HepG2 (cell line): Measurements from ENCODE around the gene CGNL1. TPM values are rescaled to one million over a fixed set of nuclear protein-coding genes. Genes with fewer than 3 reads are reported as not detected.

ENCODE experiments used
- EHMT2 ChIP-seq: fragments of 200-600 bp; sonication (generic); IDR thresholded peaks from 2 replicates; pipeline ENCODE4 v1.7.0; 2017; ENCODE audit warnings: antibody characterized with exemption, low read depth, low read length, borderline replicate concordance
- GPN1 ChIP-seq: sonication (generic); formaldehyde crosslinking; IDR thresholded peaks from 2 replicates; pipeline ENCODE4 v1.5.1; 2020; ENCODE audit warnings: missing genetic modification reagents, borderline replicate concordance
- HNF4G ChIP-seq, 2 experiments: sonication (generic) in 1 of 2; formaldehyde crosslinking in 1 of 2; IDR thresholded peaks; 2 replicates each; pipeline versions ENCODE4 v1.4.0 to v1.6.1; 2011 to 2020; ENCODE audit warnings: borderline replicate concordance in 2 of 2, low read depth in 2 of 2, mild to moderate bottlenecking in 2 of 2, low read length in 1 of 2, missing genetic modification reagents in 1 of 2, moderate library complexity in 1 of 2
- SIN3B ChIP-seq: fragments of 150-350 bp; IDR thresholded peaks from 2 replicates; pipeline ENCODE4 v1.6.1; 2014; ENCODE audit warnings: low read length
- SMAD1 ChIP-seq: sonication (generic); formaldehyde crosslinking; IDR thresholded peaks from 2 replicates; pipeline ENCODE4 v1.4.0; 2020; ENCODE audit warnings: missing genetic modification reagents, low read depth, mild to moderate bottlenecking, borderline replicate concordance
- ZNF30 ChIP-seq: sonication (generic); formaldehyde crosslinking; IDR thresholded peaks from 2 replicates; pipeline ENCODE4 v1.5.0; 2020; ENCODE audit warnings: mild to moderate bottlenecking, missing genetic modification reagents
- ZNF792 ChIP-seq: IDR thresholded peaks from 2 replicates; pipeline ENCODE4 v1.6.1; 2016
- polyA plus RNA-seq, 8 experiments: library from polyadenylated mRNA; depleted of rRNA in 3 of 8; stranded (reverse) in 7 of 8; unstranded in 1 of 8; fragments of >200 nt; fragmentation: Illumina TruSeq in 4 of 8; extraction: Trizol in 4 of 8; gene quantifications; 2 replicates each; pipeline versions ENCODE4 v1.2.1 to v1.2.3, GENCODE V29; 2011 to 2016; ENCODE audit warnings: low read depth in 4 of 8, missing spikeins in 1 of 8, mixed read lengths in 1 of 8; ENCODE audit not compliant: insufficient read depth in 1 of 8
- total RNA-seq, 5 experiments: library from RNA; depleted of rRNA; stranded (reverse); fragments of >200 nt; fragmentation: Illumina TruSeq; extraction: Trizol; gene quantifications; 2 replicates each; pipeline ENCODE4 v1.2.3, GENCODE V29; 2016; ENCODE audit warnings: low read depth in 1 of 5
- TF ChIP-seq, protein P1 (sequence below): IDR thresholded peaks from 2 replicates; pipeline ENCODE4 v1.6.1; 2018; ENCODE audit warnings: missing genetic modification reagents
- TF ChIP-seq, protein P2 (sequence below): sonication (generic); formaldehyde crosslinking; IDR thresholded peaks from 2 replicates; pipeline ENCODE4 v1.5.1; 2020; ENCODE audit warnings: mild to moderate bottlenecking, missing genetic modification reagents, moderate library complexity
- TF ChIP-seq, protein P3 (sequence below): sonication (generic); formaldehyde crosslinking; IDR thresholded peaks from 2 replicates; pipeline ENCODE4 v1.5.0; 2020; ENCODE audit warnings: mild to moderate bottlenecking, missing genetic modification reagents, moderate library complexity
- TF ChIP-seq, protein P4 (sequence below): sonication (generic); formaldehyde crosslinking; IDR thresholded peaks from 2 replicates; pipeline ENCODE4 v1.5.0; 2020; ENCODE audit warnings: missing genetic modification reagents
- TF ChIP-seq, protein P5 (sequence below): sonication (generic); formaldehyde crosslinking; IDR thresholded peaks from 2 replicates; pipeline ENCODE4 v1.8.0; 2022; ENCODE audit warnings: mild to moderate bottlenecking, missing genetic modification reagents

Gene CGNL1
- total and polyA plus RNA-seq, 2 of the 13 experiments (the other 11 are each of a cell fraction or from before 2014, with no cell fraction given): 5.6 to 15.6 TPM

DNA sequence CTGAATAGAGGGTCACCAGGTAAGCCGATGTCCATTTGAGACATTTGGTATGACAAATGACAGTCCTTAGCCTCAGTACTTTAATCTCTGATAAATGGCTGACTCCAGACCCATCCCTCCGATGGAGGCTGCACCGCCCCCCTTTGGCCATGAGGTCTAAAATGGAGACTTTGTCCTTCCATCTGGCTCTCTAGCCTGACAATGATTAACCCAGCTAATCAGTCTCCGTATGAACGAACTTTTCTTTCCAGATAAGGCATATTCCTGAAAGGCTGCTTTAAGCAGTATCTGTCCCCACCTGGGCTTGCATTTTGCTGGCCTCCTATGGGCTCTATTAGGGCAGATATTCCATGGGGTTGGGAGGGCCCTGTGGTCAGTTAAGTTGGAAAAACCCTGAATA is 204.6 kb downstream of the CGNL1 start (continued):
- TF ChIP-seq, protein P1, sequence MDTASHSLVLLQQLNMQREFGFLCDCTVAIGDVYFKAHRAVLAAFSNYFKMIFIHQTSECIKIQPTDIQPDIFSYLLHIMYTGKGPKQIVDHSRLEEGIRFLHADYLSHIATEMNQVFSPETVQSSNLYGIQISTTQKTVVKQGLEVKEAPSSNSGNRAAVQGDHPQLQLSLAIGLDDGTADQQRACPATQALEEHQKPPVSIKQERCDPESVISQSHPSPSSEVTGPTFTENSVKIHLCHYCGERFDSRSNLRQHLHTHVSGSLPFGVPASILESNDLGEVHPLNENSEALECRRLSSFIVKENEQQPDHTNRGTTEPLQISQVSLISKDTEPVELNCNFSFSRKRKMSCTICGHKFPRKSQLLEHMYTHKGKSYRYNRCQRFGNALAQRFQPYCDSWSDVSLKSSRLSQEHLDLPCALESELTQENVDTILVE (CRISPR knock-in tag): no peak
- TF ChIP-seq, protein P2, sequence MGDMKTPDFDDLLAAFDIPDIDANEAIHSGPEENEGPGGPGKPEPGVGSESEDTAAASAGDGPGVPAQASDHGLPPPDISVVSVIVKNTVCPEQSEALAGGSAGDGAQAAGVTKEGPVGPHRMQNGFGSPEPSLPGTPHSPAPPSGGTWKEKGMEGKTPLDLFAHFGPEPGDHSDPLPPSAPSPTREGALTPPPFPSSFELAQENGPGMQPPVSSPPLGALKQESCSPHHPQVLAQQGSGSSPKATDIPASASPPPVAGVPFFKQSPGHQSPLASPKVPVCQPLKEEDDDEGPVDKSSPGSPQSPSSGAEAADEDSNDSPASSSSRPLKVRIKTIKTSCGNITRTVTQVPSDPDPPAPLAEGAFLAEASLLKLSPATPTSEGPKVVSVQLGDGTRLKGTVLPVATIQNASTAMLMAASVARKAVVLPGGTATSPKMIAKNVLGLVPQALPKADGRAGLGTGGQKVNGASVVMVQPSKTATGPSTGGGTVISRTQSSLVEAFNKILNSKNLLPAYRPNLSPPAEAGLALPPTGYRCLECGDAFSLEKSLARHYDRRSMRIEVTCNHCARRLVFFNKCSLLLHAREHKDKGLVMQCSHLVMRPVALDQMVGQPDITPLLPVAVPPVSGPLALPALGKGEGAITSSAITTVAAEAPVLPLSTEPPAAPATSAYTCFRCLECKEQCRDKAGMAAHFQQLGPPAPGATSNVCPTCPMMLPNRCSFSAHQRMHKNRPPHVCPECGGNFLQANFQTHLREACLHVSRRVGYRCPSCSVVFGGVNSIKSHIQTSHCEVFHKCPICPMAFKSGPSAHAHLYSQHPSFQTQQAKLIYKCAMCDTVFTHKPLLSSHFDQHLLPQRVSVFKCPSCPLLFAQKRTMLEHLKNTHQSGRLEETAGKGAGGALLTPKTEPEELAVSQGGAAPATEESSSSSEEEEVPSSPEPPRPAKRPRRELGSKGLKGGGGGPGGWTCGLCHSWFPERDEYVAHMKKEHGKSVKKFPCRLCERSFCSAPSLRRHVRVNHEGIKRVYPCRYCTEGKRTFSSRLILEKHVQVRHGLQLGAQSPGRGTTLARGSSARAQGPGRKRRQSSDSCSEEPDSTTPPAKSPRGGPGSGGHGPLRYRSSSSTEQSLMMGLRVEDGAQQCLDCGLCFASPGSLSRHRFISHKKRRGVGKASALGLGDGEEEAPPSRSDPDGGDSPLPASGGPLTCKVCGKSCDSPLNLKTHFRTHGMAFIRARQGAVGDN (CRISPR knock-in tag): no peak
- TF ChIP-seq, protein P3, sequence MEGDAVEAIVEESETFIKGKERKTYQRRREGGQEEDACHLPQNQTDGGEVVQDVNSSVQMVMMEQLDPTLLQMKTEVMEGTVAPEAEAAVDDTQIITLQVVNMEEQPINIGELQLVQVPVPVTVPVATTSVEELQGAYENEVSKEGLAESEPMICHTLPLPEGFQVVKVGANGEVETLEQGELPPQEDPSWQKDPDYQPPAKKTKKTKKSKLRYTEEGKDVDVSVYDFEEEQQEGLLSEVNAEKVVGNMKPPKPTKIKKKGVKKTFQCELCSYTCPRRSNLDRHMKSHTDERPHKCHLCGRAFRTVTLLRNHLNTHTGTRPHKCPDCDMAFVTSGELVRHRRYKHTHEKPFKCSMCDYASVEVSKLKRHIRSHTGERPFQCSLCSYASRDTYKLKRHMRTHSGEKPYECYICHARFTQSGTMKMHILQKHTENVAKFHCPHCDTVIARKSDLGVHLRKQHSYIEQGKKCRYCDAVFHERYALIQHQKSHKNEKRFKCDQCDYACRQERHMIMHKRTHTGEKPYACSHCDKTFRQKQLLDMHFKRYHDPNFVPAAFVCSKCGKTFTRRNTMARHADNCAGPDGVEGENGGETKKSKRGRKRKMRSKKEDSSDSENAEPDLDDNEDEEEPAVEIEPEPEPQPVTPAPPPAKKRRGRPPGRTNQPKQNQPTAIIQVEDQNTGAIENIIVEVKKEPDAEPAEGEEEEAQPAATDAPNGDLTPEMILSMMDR: peak; percentile 47
- TF ChIP-seq, protein P4, sequence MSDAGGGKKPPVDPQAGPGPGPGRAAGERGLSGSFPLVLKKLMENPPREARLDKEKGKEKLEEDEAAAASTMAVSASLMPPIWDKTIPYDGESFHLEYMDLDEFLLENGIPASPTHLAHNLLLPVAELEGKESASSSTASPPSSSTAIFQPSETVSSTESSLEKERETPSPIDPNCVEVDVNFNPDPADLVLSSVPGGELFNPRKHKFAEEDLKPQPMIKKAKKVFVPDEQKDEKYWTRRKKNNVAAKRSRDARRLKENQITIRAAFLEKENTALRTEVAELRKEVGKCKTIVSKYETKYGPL: no peak
- no peak for TF ChIP-seq ZNF30 (CRISPR knock-in tag)
- TF ChIP-seq GPN1 (CRISPR knock-in tag): no peak
- peak; percentile 44; the same call in 1 of the 2 replicates for TF ChIP-seq HNF4G (IDR thresholded peaks at IDR 0.05; ENCODE audit: borderline replicate concordance, low read depth, low read length)
- TF ChIP-seq HNF4G (CRISPR knock-in tag; IDR thresholded peaks at IDR 0.05; ENCODE audit: borderline replicate concordance, low read depth): no peak
- no peak for TF ChIP-seq SIN3B
- TF ChIP-seq SMAD1: no peak
- TF ChIP-seq EHMT2: peak; percentile 7; the same call in 1 of the 2 replicates
- TF ChIP-seq, protein P5, sequence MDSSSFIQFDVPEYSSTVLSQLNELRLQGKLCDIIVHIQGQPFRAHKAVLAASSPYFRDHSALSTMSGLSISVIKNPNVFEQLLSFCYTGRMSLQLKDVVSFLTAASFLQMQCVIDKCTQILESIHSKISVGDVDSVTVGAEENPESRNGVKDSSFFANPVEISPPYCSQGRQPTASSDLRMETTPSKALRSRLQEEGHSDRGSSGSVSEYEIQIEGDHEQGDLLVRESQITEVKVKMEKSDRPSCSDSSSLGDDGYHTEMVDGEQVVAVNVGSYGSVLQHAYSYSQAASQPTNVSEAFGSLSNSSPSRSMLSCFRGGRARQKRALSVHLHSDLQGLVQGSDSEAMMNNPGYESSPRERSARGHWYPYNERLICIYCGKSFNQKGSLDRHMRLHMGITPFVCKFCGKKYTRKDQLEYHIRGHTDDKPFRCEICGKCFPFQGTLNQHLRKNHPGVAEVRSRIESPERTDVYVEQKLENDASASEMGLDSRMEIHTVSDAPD (CRISPR knock-in tag): no peak
- TF ChIP-seq ZNF792: no peak
- TF ChIP-seq, all 625 proteins: peak for 17
